Measurements from ENCODE around the gene NOSTRIN.
"Not testable (repeated sequence)": the region's sequence is repeated elsewhere in the genome, so short reads cannot be mapped to it uniquely, and the experiment has no call there.

NOSTRIN gene

GRCh38 chr2:168801961-168802858, at the start of gene NOSTRIN:
Gene NOSTRIN, plus strand, starts transcription at chr2:168802637. Its CDS starts 10 bp downstream, at chr2:168802647.
- no peak for DNase-seq

GRCh38 chr2:168753765-168754329, 48.6 kb upstream of the NOSTRIN start:
- no peak for DNase-seq

GRCh38 chr2:168757223-168757622, 45.2 kb upstream of the NOSTRIN start:
- no peak for DNase-seq

- DNase-seq = no peak
These were observed 43.2 kb upstream of the NOSTRIN start for GRCh38 chr2:168758970-168759820.

- DNase-seq = no peak
These were observed 37.0 kb upstream of the NOSTRIN start for GRCh38 chr2:168765401-168765800.

- no peak for DNase-seq
These were observed 35.8 kb upstream of the NOSTRIN start for GRCh38 chr2:168766600-168766999.

- no peak for DNase-seq
These were observed 35.2 kb upstream of the NOSTRIN start for GRCh38 chr2:168767258-168767657.

GRCh38 chr2:168768357-168768756, 34.1 kb upstream of the NOSTRIN start:
- DNase-seq = not testable (repeated sequence)

GRCh38 chr2:168770796-168771195, 31.6 kb upstream of the NOSTRIN start:
- DNase-seq = no peak

GRCh38 chr2:168772704-168773103, 29.7 kb upstream of the NOSTRIN start:
- no peak for DNase-seq

- DNase-seq = no peak
These were observed 29.3 kb upstream of the NOSTRIN start for GRCh38 chr2:168773128-168773527.

GRCh38 chr2:168773719-168774521, 28.5 kb upstream of the NOSTRIN start:
- no peak for DNase-seq

- DNase-seq = no peak
These were observed 26.6 kb upstream of the NOSTRIN start for GRCh38 chr2:168775837-168776236.

GRCh38 chr2:168780669-168781071, 21.8 kb upstream of the NOSTRIN start:
- no peak for DNase-seq

- no peak for DNase-seq
These were observed 21.1 kb upstream of the NOSTRIN start for GRCh38 chr2:168781191-168781817.

GRCh38 chr2:168782271-168782670, 20.2 kb upstream of the NOSTRIN start:
- DNase-seq = no peak

GRCh38 chr2:168784993-168785392, 17.4 kb upstream of the NOSTRIN start:
- no peak for DNase-seq

- no peak for DNase-seq
These were observed 15.2 kb upstream of the NOSTRIN start for GRCh38 chr2:168787098-168787781.

- DNase-seq = no peak
These were observed 14.6 kb upstream of the NOSTRIN start for GRCh38 chr2:168787782-168788376.

- DNase-seq = no peak
These were observed 12.7 kb upstream of the NOSTRIN start for GRCh38 chr2:168789776-168790175.
